GM12865 (cell line): ENCODE measurements around the gene ARHGAP27.

ENCODE experiments used
- DNase-seq: peaks from one replicate; pipeline ENCODE4 v3.0.0; 2010; ENCODE audit warnings: low read depth
- H3K4me3 ChIP-seq: 2 replicates; pipeline ENCODE4 v1.5.1; 2011; ENCODE audit warnings: mild to moderate bottlenecking, low read depth, low read length, control low read depth
- CTCF ChIP-seq: IDR thresholded peaks from 2 replicates; pipeline ENCODE4 v1.5.1; 2011; ENCODE audit warnings: low read length, control low read depth, low read depth, inconsistent platforms; ENCODE audit not compliant: insufficient read depth; ENCODE audit errors: missing control alignments

ARHGAP27 gene

GRCh38 chr17:45436161-45436560 is 3.5 kb upstream of the ARHGAP27 start:
- no peak for DNase-seq
- no peak for TF ChIP-seq CTCF
- H3K4me3 ChIP-seq: no peak overlapping the region

DNA sequence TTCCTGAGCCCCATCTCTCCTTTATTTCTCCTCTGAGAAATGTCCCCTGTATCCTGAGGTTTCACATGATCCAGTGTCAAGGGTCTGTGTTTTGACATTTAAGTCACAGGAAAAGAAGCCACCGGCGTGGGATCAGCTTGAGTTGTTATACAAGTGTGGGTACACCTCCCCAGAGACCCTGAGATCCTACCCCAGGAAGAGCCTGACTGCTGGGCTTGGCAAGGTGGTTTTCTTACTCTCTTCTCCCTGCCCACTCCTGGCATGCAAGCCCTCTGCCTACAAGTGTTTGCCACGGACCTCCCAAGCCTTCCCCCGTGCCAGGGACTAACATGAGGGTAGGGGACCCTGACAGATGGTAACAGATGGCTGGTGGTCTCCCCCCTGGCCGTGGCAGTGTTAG is 2.8 kb upstream of the ARHGAP27 start:
- no peak for TF ChIP-seq CTCF
- DNase-seq: no peak
- no peak overlapping the region for H3K4me3 ChIP-seq

GRCh38 chr17:45433159-45433535 is 477 bp upstream of the ARHGAP27 start:
- no peak overlapping the region for H3K4me3 ChIP-seq
- TF ChIP-seq CTCF: no peak
- no peak for DNase-seq

DNA sequence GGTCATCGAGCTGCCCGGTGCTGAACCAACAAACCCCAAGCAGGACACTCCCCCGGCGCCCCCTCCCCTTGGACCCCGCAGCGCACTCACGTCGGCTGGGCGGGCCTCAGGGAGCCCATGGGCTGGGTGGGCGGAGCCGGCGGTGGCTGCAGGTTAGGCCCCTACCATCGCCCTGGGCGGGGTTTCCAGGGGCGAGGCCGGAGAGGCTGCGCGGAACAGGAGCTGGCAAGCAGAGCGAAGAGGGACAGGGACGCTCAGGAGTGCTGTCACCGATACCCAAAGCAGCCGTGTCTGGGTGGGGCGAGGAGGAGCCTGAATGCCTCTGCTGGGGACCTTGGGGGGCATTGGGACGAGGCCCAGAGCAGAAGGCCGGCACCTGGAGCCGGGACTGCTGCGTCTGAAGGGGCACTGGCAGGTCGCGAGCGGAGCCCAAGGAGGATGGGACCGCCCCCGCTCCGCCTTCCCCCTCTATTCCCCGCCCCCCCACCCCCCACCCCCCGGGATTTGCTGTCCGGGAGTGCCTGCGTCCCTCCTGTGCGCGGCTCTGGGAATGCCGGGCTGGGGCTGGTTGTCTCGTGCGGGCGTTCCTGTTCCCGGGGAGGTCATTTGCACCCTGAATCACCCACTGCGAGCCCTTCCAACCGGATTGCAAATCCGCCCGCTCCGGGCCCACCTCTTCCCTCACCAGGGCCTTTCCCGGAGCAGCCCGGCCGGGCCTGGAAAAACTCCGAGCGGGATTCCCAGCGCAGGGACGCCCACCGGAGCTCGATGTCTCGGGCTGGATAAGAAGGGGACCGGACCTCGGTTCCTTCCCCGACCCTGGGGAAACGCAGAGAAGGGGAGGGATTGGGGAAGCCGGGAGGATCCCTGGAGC is 902 bp downstream of the ARHGAP27 start:
- peak; percentile 87 for DNase-seq
- H3K4me3 ChIP-seq: peak overlapping the region; percentile 83
- no peak for TF ChIP-seq CTCF

- no peak for TF ChIP-seq CTCF
- H3K4me3 ChIP-seq: peak overlapping the region; percentile 83
- DNase-seq: peak; percentile 80
Observed at GRCh38 chr17:45430738-45431530, 1.7 kb downstream of the ARHGAP27 start.

- H3K4me3 ChIP-seq: peak overlapping the region; percentile 83
- no peak for TF ChIP-seq CTCF
- no peak for DNase-seq
Observed at GRCh38 chr17:45430006-45430737, 2.5 kb downstream of the ARHGAP27 start.
